Upper lobe of left lung (tissue), 6 donors: ENCODE data around the gene TIGIT. TPM values are rescaled to one million over a fixed set of nuclear protein-coding genes. Genes with fewer than 3 reads are reported as not detected.

Experiments used
- ATAC-seq, 2 donors: fragments of 200-7000 bp; cut with Tn5 transposase; one replicate each; pipeline ENCODE4 v1.9.1; 2022; ENCODE audit warnings: mild to moderate bottlenecking in 2 of 2, moderate library complexity in 2 of 2; ENCODE audit not compliant: low FRiP score in 2 of 2
- DNase-seq, 2 donors: peaks; one replicate each; pipeline ENCODE4 v3.0.0-alpha.2; 2019 to 2020
- H3K27ac ChIP-seq, 4 donors: fragments of 200-600 bp; sonication (generic); one replicate each; pipeline ENCODE4 v1.5.1; 2016 to 2019
- H3K27me3 ChIP-seq, 4 donors: fragments of 200-600 bp; sonication (generic); one replicate each; pipeline ENCODE4 v1.5.1; 2017 to 2019
- H3K36me3 ChIP-seq, 4 donors: fragments of 200-600 bp; sonication (generic); one replicate each; pipeline ENCODE4 v1.5.1; 2016 to 2019
- H3K4me1 ChIP-seq, 4 donors: fragments of 200-600 bp; sonication (generic); one replicate each; pipeline ENCODE4 v1.5.1; 2018 to 2019
- H3K4me3 ChIP-seq, 4 donors: fragments of 200-600 bp; sonication (generic); one replicate each; pipeline ENCODE4 v1.5.1; 2017 to 2019; ENCODE audit warnings: mild to moderate bottlenecking in 2 of 4, moderate library complexity in 1 of 4
- H3K9me3 ChIP-seq, 4 donors: fragments of 200-600 bp; sonication (generic); one replicate each; pipeline ENCODE4 v1.5.1; 2018 to 2019
- CTCF ChIP-seq, 6 experiments: fragments of 450-650 bp in 4 of 6; fragments of 200-600 bp in 2 of 6; sonication (generic) in 2 of 6; IDR thresholded peaks; one replicate each; pipeline ENCODE4 v1.5.1; 2016 to 2019; ENCODE audit warnings: antibody characterized with exemption in 6 of 6
- EP300 ChIP-seq, 4 donors: sonication (generic); formaldehyde crosslinking; IDR thresholded peaks; one replicate each; pipeline ENCODE4 v1.5.1; 2017; ENCODE audit warnings: antibody characterized with exemption in 4 of 4, control low read depth in 2 of 4
- POLR2A ChIP-seq, 4 donors: fragments of 450-650 bp; IDR thresholded peaks; one replicate each; pipeline ENCODE4 v1.5.1; 2016 to 2017; ENCODE audit warnings: antibody characterized with exemption in 4 of 4, mild to moderate bottlenecking in 2 of 4
- POLR2AphosphoS5 ChIP-seq, 2 donors: sonication (generic); formaldehyde crosslinking; IDR thresholded peaks; one replicate each; pipeline ENCODE4 v1.5.1; 2017; ENCODE audit warnings: antibody characterized with exemption in 2 of 2
- WGBS, 2 donors: methylation state at CpG; one replicate each; pipeline ENCODE4 v1.1.5; 2017 to 2018; 5-methylcytosine and 5-hydroxymethylcytosine counted together
- total RNA-seq, 6 donors: library from RNA; depleted of rRNA in 4 of 6; stranded (reverse); fragments of >200 nt in 4 of 6; gene quantifications; one replicate each; pipeline versions ENCODE4 v1.1.0 to v1.2.1, GENCODE V29; 2016 to 2021
- donor health status: DM: no; HTN: no; CAD: no; lungs with moderate emphysema.
- donor health status: DM: no; HTN: yes; CAD: no; lungs with severe emphysema.

TIGIT gene
- total RNA-seq, 6 donors from 2014 or later, result 0.69 to 1.6 (median 1.0) TPM; not detected in 1

DNA sequence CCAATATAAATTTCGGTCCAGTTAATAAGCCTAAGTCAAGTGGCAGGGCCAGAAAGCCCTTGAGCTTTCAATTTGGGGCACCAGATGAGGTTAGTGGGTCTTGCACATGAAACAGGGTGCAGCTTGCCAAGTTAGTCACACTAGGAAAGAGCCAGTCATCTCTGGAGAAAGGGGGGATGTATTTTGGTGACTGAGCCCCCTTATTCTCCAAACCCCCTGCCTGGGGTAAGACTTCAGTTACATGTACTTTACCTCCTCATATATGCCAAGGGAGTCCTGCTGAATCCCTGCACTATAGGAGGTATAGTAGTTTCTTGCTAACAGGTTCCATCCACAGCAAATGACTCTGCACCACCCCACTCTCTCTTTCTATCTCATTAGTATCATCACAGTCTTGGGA lies 62.7 kb downstream of the TIGIT start:
- Histone ChIP-seq H3K4me1 (no peaks in the 10 kb centered on the region), H3K4me3 (no peak overlapping the region), H3K36me3 (peaks cover 0 to 6% (median 1%) of the 10 kb centered on the region in 4 donors), H3K9me3 (no peaks in the 10 kb centered on the region), H3K27ac (no peak overlapping the region), H3K27me3 (no peaks in the 10 kb centered on the region)
- TF ChIP-seq POLR2A (IDR thresholded peaks at IDR 0.05) (no peak), CTCF (IDR thresholded peaks at IDR 0.05) (no peak), EP300 (IDR thresholded peaks at IDR 0.05) (no peak), POLR2AphosphoS5 (IDR thresholded peaks at IDR 0.05) (no peak)
- 60 to 74% methylated on average over 1 of the region's 1 CpG for WGBS, 2 donors
- no peak for ATAC-seq
- DNase-seq, result no peak

Other genes with a start within 250 kb of the TIGIT start
- gene CCDC191, start 237.5 kb upstream of the TIGIT start, total RNA-seq, result 10 to 100 TPM in 3 of 6 donors, 1 to 10 TPM in 3; 3.8 to 27.2 (median 9.1) TPM
- 10 to 100 TPM; 14.7 to 25.7 (median 22.8) TPM for gene QTRT2, start 237.3 kb upstream of the TIGIT start, total RNA-seq
- not detected for gene DRD3, start 115.0 kb upstream of the TIGIT start, total RNA-seq
- under 1 TPM in 3 of 6 donors, not detected in 3; 0.09 to 0.44 (median 0.10) TPM for gene ZNF80, start 56.5 kb upstream of the TIGIT start, total RNA-seq